DOHH2 (cell line): ENCODE measurements around the gene MICAL3.

ENCODE experiments used
- EZH2phosphoT487 ChIP-seq: fragments of 200-600 bp; sonication (generic); IDR thresholded peaks from 2 replicates; pipeline ENCODE4 v1.6.1; 2017; ENCODE audit warnings: borderline replicate concordance, mild to moderate bottlenecking, antibody characterized with exemption, low read length, moderate library complexity, mixed read lengths
- TF ChIP-seq, protein P1 (sequence below): fragments of 200-600 bp; sonication (generic); IDR thresholded peaks from one replicate; pipeline ENCODE4 v1.5.1; 2014; ENCODE audit warnings: antibody characterized with exemption, mild to moderate bottlenecking, low read depth, low read length; ENCODE audit not compliant: poor library complexity, severe bottlenecking

DNA sequence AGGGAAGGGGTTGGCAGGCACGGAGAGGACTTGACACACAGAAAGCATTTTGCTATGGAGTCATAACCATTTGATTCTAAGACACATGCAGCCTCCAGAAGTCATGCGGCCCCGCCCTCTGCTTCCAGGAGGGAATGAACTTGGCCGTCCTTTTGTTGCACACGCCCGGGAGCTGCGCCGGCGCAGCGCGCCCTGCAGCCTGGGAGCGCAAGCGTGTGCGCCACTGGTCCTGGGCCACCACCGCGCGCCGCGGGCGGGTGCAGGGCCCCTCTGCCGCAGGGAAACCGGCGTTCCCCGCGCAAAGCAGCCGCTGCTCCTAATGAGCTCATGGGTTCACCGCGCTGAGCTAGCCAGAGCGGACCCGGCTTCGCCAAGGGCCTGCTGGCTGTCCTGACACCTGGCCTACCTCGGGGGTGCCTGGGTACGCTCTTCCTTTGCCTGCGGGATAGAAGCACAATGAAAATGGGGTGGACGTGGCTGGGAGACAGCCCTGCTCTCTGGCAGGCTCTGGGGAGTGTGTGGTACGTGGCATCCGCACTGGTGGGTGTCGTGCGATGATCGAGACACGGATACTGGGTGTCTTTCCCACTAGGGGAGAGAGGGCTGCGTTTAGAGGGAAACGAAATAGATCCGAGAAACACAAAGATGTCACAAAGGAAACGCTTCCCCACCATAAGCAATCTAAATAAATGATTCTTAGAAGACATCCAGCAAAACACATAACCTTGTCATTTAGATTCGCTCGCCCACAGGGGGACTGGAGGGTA, 669 bp downstream of the MICAL3 start:
- TF ChIP-seq, protein P1, sequence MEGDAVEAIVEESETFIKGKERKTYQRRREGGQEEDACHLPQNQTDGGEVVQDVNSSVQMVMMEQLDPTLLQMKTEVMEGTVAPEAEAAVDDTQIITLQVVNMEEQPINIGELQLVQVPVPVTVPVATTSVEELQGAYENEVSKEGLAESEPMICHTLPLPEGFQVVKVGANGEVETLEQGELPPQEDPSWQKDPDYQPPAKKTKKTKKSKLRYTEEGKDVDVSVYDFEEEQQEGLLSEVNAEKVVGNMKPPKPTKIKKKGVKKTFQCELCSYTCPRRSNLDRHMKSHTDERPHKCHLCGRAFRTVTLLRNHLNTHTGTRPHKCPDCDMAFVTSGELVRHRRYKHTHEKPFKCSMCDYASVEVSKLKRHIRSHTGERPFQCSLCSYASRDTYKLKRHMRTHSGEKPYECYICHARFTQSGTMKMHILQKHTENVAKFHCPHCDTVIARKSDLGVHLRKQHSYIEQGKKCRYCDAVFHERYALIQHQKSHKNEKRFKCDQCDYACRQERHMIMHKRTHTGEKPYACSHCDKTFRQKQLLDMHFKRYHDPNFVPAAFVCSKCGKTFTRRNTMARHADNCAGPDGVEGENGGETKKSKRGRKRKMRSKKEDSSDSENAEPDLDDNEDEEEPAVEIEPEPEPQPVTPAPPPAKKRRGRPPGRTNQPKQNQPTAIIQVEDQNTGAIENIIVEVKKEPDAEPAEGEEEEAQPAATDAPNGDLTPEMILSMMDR, result no peak
- TF ChIP-seq EZH2phosphoT487, result peak; percentile 70; the same call in 1 of the 2 replicates
